Measurements from ENCODE around the gene ANXA11. TPM values are rescaled to one million over a fixed set of nuclear protein-coding genes. Genes with fewer than 3 reads are reported as not detected.

The ANXA11 gene
- total RNA-seq = 33.0 and 55.6 TPM in 2 replicates

GRCh38 chr10:80205477-80206276, at the start of gene ANXA11:
Gene ANXA11 (minus strand): TSS chr10:80205537. CDS start chr10:80172861, 32,676 bp downstream.

GRCh38 chr10:80132299-80133139, 72.8 kb downstream of the ANXA11 start, which contains the start of gene PLAC9:
Gene PLAC9 (plus strand): TSS chr10:80132730. CDS start chr10:80132763, 33 bp downstream.

Other genes with a start within 250 kb of the ANXA11 start
- gene TMEM254, start 126.9 kb downstream of the ANXA11 start, total RNA-seq = 6.5 and 7.1 TPM in 2 replicates
- 12.8 and 19.4 TPM in 2 replicates for gene PLAC9, start 72.8 kb downstream of the ANXA11 start, total RNA-seq
- gene MAT1A, start 84.1 kb upstream of the ANXA11 start, total RNA-seq = not detected in 2 replicates
- gene DYDC1, start 151.2 kb upstream of the ANXA11 start, total RNA-seq = not detected in 2 replicates
- not detected in 2 replicates for gene DYDC2, start 151.2 kb upstream of the ANXA11 start, total RNA-seq
- gene PRXL2A, start 203.0 kb upstream of the ANXA11 start, total RNA-seq = 26.5 and 38.9 TPM in 2 replicates
- 14.7 and 76.3 TPM in 2 replicates for gene TSPAN14, start 248.8 kb upstream of the ANXA11 start, total RNA-seq

Measured in regular cardiac myocyte (primary cell).